GM12878 (cell line): Measurements from ENCODE around the gene IGF2R. TPM values are rescaled to one million over a fixed set of nuclear protein-coding genes. Genes with fewer than 3 reads are reported as not detected.

Source experiments
- ATAC-seq: fragments of 200-7000 bp; cut with Tn5 transposase; 3 replicates; pipeline ENCODE4 v1.9.1; 2020; ENCODE audit warnings: mild to moderate bottlenecking, moderate library complexity
- BruUV-seq: library from RNA; stranded (reverse); fragments of 400-500 nt; replicated peaks from 2 replicates; lab custom pipeline; 2021; lab: Mats Ljungman, UMichigan
- CTCF ChIA-PET: fragments of 300-600 bp; sonication (Branson Sonifier 250); formaldehyde crosslinking; extraction: SDS; loops from one replicate; lab custom pipeline; 2021; ENCODE audit warnings: inconsistent platforms; lab: Yijun Ruan, JAX
- POLR2A ChIA-PET: fragments of 350-600 bp; formaldehyde crosslinking; extraction: SDS; loops from one replicate; lab custom pipeline; 2021; ENCODE audit warnings: inconsistent platforms; lab: Charles Lee
- RAD21 ChIA-PET: fragments of 300-600 bp; sonication (Branson Sonifier 250); formaldehyde crosslinking; loops from one replicate; lab custom pipeline; 2023; ENCODE audit warnings: antibody characterized with exemption; ENCODE audit not compliant: unreplicated experiment; lab: Charles Lee
- SMC1A ChIA-PET: fragments of 300-600 bp; sonication (Branson Sonifier 250); formaldehyde crosslinking; loops from one replicate; lab custom pipeline; 2023; ENCODE audit not compliant: unreplicated experiment, uncharacterized antibody; lab: Charles Lee
- DNase-seq: peaks from one replicate; pipeline ENCODE4 v3.0.0-alpha.2; 2011; ENCODE audit warnings: low read depth, low spot score
- FAIRE-seq: peaks from 3 replicates; lab custom pipeline; 2011; peaks lifted over from hg19 to GRCh38; lab: Jason Lieb, UNC
- H2AFZ ChIP-seq: 2 replicates; pipeline ENCODE4 v1.6.0; 2011; ENCODE audit warnings: low read depth, low read length, control low read depth; ENCODE audit not compliant: control insufficient read depth
- H3K27ac ChIP-seq: 2 replicates; pipeline ENCODE4 v1.5.1; 2011; ENCODE audit warnings: control low read depth; ENCODE audit not compliant: control insufficient read depth, insufficient read depth
- H3K27me3 ChIP-seq, 2 experiments: replicated peaks in 1 of 2; 2 replicates each; pipeline versions ENCODE4 v1.6.0 to v1.6.1; 2011; ENCODE audit warnings: low read length in 1 of 2; ENCODE audit not compliant: control insufficient read depth in 2 of 2, insufficient read depth in 2 of 2
- H3K36me3 ChIP-seq, 2 experiments: 2 replicates each; pipeline ENCODE4 v1.5.1; 2011; ENCODE audit warnings: low read length in 1 of 2; ENCODE audit not compliant: control insufficient read depth in 2 of 2, insufficient read depth in 2 of 2
- H3K4me1 ChIP-seq: 2 replicates; pipeline ENCODE4 v1.6.1; 2011; ENCODE audit warnings: mild to moderate bottlenecking, low read length, moderate library complexity, mixed read lengths; ENCODE audit not compliant: control insufficient read depth, insufficient read depth
- H3K4me2 ChIP-seq: 2 replicates; pipeline ENCODE4 v1.6.0; 2011; ENCODE audit warnings: control low read depth; ENCODE audit not compliant: control insufficient read depth, insufficient read depth
- H3K4me3 ChIP-seq: fragments of 200-600 bp; sonication (generic); 2 replicates; pipeline ENCODE4 v1.5.1; 2016
- H3K79me2 ChIP-seq: 2 replicates; pipeline ENCODE4 v1.6.0; 2011; ENCODE audit warnings: low read length; ENCODE audit not compliant: control insufficient read depth, insufficient read depth
- H3K9ac ChIP-seq: 2 replicates; pipeline ENCODE4 v1.8.0; 2011; ENCODE audit warnings: low read length, control low read depth, mixed read lengths; ENCODE audit not compliant: control insufficient read depth, insufficient read depth
- H3K9me3 ChIP-seq: replicated peaks from 3 replicates; pipeline ENCODE4 v1.5.1; 2011; ENCODE audit warnings: mild to moderate bottlenecking, low read length; ENCODE audit not compliant: control insufficient read depth, insufficient read depth
- H4K20me1 ChIP-seq: 2 replicates; pipeline ENCODE4 v1.6.0; 2011; ENCODE audit not compliant: control insufficient read depth, insufficient read depth
- E2F8 ChIP-seq: fragments of 450-650 bp; IDR thresholded peaks from 2 replicates; pipeline ENCODE4 v1.6.1; 2018; ENCODE audit warnings: mild to moderate bottlenecking, low read depth, moderate library complexity; ENCODE audit not compliant: partially characterized antibody
- HDGF ChIP-seq: fragments of 450-650 bp; IDR thresholded peaks from 2 replicates; pipeline ENCODE4 v1.6.1; 2016; ENCODE audit warnings: antibody characterized with exemption
- HSF1 ChIP-seq: fragments of 150-350 bp; IDR thresholded peaks from 2 replicates; pipeline ENCODE4 v1.6.1; 2014; ENCODE audit warnings: mild to moderate bottlenecking, low read depth, low read length
- MAX ChIP-seq: IDR thresholded peaks from 2 replicates; pipeline ENCODE4 v1.6.1; 2012; ENCODE audit warnings: low read depth, low read length, improper control_type of control experiment
- NFYA ChIP-seq: IDR thresholded peaks from 2 replicates; pipeline ENCODE4 v1.6.1; 2011; ENCODE audit warnings: low read depth, mild to moderate bottlenecking, low read length, improper control_type of control experiment, borderline replicate concordance
- SMARCA5 ChIP-seq: fragments of 450-650 bp; IDR thresholded peaks from 2 replicates; pipeline ENCODE4 v1.6.1; 2017; ENCODE audit warnings: mild to moderate bottlenecking
- TARDBP ChIP-seq: IDR thresholded peaks from 2 replicates; pipeline ENCODE4 v1.6.1; 2016; ENCODE audit warnings: borderline replicate concordance
- WGBS: methylation state at CpG from one replicate; pipeline ENCODE4 v1.1.6; 2016; ENCODE audit warnings: low lambda C conversion rate; ENCODE audit not compliant: insufficient replicate concordance, insufficient coverage; ENCODE audit errors: missing lambda C conversion rate; 5-methylcytosine and 5-hydroxymethylcytosine counted together
- in situ Hi-C: fragments of 300-500 bp; cut with MboI; formaldehyde crosslinking; loops from 9 replicates; pipeline ENCODE4 v1.14.3; 2018; ENCODE audit warnings: mixed read lengths
- intact Hi-C: fragments of 100-400 bp; cut with micrococcal nuclease; formaldehyde crosslinking; loops from one replicate; pipeline ENCODE4 v1.14.2; 2022; ENCODE audit not compliant: unreplicated experiment
- polyA plus RNA-seq, 11 experiments: library from polyadenylated mRNA; depleted of rRNA in 4 of 11; unstranded in 6 of 11; stranded (reverse) in 5 of 11; fragments of >200 nt; fragmentation: Nextera tagmentation in 4 of 11; fragmentation: Illumina TruSeq in 1 of 11; extraction: Ambion mirVana in 4 of 11; extraction: Trizol in 1 of 11; gene quantifications; 1 replicate in 1 of 11; 2 replicates in 10 of 11; pipeline versions ENCODE4 v1.2.1 to v1.2.3, GENCODE V29; 2011 to 2016; ENCODE audit warnings: inconsistent platforms in 2 of 11, missing spikeins in 2 of 11, low read depth in 1 of 11
- total RNA-seq, 4 experiments: library from RNA; depleted of rRNA in 3 of 4; stranded (reverse); fragments of >200 nt in 3 of 4; fragmentation: Illumina TruSeq in 1 of 4; extraction: Trizol in 1 of 4; gene quantifications; 2 replicates each; pipeline versions ENCODE4 v1.2.1 to v1.2.3, GENCODE V29; 2013 to 2021

The IGF2R gene
- total and polyA plus RNA-seq, 10 of the 15 experiments (the other 5 are each of a cell fraction or from before 2014, with no cell fraction given): 1.00 to 40.1 (median 16.8) TPM

- TF ChIP-seq E2F8: no peak
- TF ChIP-seq SMARCA5: no peak
- no peak for TF ChIP-seq TARDBP
Observed at GRCh38 chr6:159961528-159961927, 7.4 kb upstream of the IGF2R start (continued).

- TF ChIP-seq NFYA: no peak
- TF ChIP-seq HSF1: no peak
- no peak for TF ChIP-seq HDGF
- no peak for TF ChIP-seq MAX
- intact Hi-C loops (no loop called here), in situ Hi-C loops (no loop called here)
- Histone ChIP-seq H3K4me2 (no peak overlapping the region), H3K79me2 (no peaks in the 10 kb centered on the region; the same call in 1 of the 2 replicates), H2AFZ (no peak overlapping the region), H3K4me1 (peaks cover 9% of the 10 kb centered on the region), H4K20me1 (no peaks in the 10 kb centered on the region), H3K4me3 (no peak overlapping the region), H3K9ac (no peak overlapping the region), H3K27me3 (no peaks in the 10 kb centered on the region), H3K27ac (no peak overlapping the region), H3K9me3 (no peaks in the 10 kb centered on the region), H3K36me3 (no peaks in the 10 kb centered on the region)
- ChIA-PET RAD21 (interaction anchor here (1.5 kb wide), 1 partner anchor 20 kb away, joined by 5 read pairs; no protein-coding TSS in a partner anchor), CTCF (interaction anchor here (0.7 to 0.8 kb wide), 3 partner anchors 21 to 788 kb away, joined by 3 read pairs; no protein-coding TSS in a partner anchor), POLR2A (interaction anchor here (1.0 kb wide), 1 partner anchor 277 kb away, joined by 3 read pairs; no protein-coding TSS in a partner anchor), SMC1A (interaction anchor here (1.8 to 2.2 kb wide), 2 partner anchors 9 to 21 kb away, joined by 5 to 6 read pairs; no protein-coding TSS in a partner anchor)
- no peak for DNase-seq
- no TSS peak for BruUV-seq
- ATAC-seq: no peak
- FAIRE-seq: no peak
- WGBS: 0% methylated on average over 3 of the region's 3 CpGs
Observed at GRCh38 chr6:159963111-159963510, 5.8 kb upstream of the IGF2R start.
